H9 (cell line): ENCODE data around the gene MOCS3. TPM values are rescaled to one million over a fixed set of nuclear protein-coding genes. Genes with fewer than 3 reads are reported as not detected.

Source experiments
- DNase-seq: peaks from one replicate; pipeline ENCODE4 v3.0.0-alpha.2; 2017
- H2AFZ ChIP-seq: one replicate; pipeline ENCODE4 v1.6.1; 2013; ENCODE audit warnings: mild to moderate bottlenecking, low read length, control low read depth, moderate library complexity
- H2AK5ac ChIP-seq: 2 replicates; pipeline ENCODE4 v1.6.1; 2013; ENCODE audit warnings: low read length, control low read depth, mixed read lengths; ENCODE audit not compliant: insufficient read length
- H2BK120ac ChIP-seq: one replicate; pipeline ENCODE4 v1.6.1; 2013; ENCODE audit warnings: low read depth, mild to moderate bottlenecking, low read length, control low read depth, inconsistent platforms; ENCODE audit not compliant: poor library complexity, severe bottlenecking
- H2BK12ac ChIP-seq: 2 replicates; pipeline ENCODE4 v1.6.1; 2013; ENCODE audit warnings: low read length, control low read depth, mixed read lengths, low read depth; ENCODE audit not compliant: insufficient read length
- H2BK15ac ChIP-seq: 2 replicates; pipeline ENCODE4 v1.6.1; 2013; ENCODE audit warnings: low read depth, low read length, control low read depth
- H2BK20ac ChIP-seq: one replicate; pipeline ENCODE4 v1.6.1; 2013; ENCODE audit warnings: low read depth, mild to moderate bottlenecking, low read length, control low read depth, inconsistent platforms; ENCODE audit not compliant: poor library complexity, severe bottlenecking
- H2BK5ac ChIP-seq: 2 replicates; pipeline ENCODE4 v1.6.1; 2013; ENCODE audit warnings: low read length, control low read depth, mixed read lengths; ENCODE audit not compliant: insufficient read length
- H3K14ac ChIP-seq: 2 replicates; pipeline ENCODE4 v1.6.1; 2013; ENCODE audit warnings: low read length, control low read depth; ENCODE audit not compliant: insufficient read depth
- H3K18ac ChIP-seq: 2 replicates; pipeline ENCODE4 v1.6.1; 2013; ENCODE audit warnings: low read depth, mild to moderate bottlenecking, mixed read lengths, low read length, control low read depth; ENCODE audit not compliant: insufficient read length
- H3K23ac ChIP-seq: 2 replicates; pipeline ENCODE4 v1.6.1; 2013; ENCODE audit warnings: low read length, control low read depth, mixed read lengths, low read depth; ENCODE audit not compliant: insufficient read length
- H3K23me2 ChIP-seq: 2 replicates; pipeline ENCODE4 v1.6.1; 2013; ENCODE audit warnings: low read depth, mild to moderate bottlenecking, mixed read lengths, low read length, control low read depth; ENCODE audit not compliant: insufficient read length, poor library complexity, severe bottlenecking
- H3K27ac ChIP-seq: 2 replicates; pipeline ENCODE4 v1.5.1; 2013; ENCODE audit warnings: low read length, control low read depth, mixed read lengths, low read depth; ENCODE audit not compliant: insufficient read length
- H3K27me3 ChIP-seq: 2 replicates; pipeline ENCODE4 v1.6.1; 2013; ENCODE audit warnings: low read length, control low read depth, inconsistent platforms; ENCODE audit not compliant: insufficient read depth
- H3K4ac ChIP-seq: 2 replicates; pipeline ENCODE4 v1.6.1; 2013; ENCODE audit warnings: low read depth, mild to moderate bottlenecking, control low read depth, inconsistent platforms, low read length, moderate library complexity
- H3K4me1 ChIP-seq: 2 replicates; pipeline ENCODE4 v1.6.1; 2013; ENCODE audit warnings: low read length, control low read depth, inconsistent platforms; ENCODE audit not compliant: insufficient read depth
- H3K4me2 ChIP-seq: 2 replicates; pipeline ENCODE4 v1.6.1; 2013; ENCODE audit warnings: low read length, control low read depth, mixed read lengths; ENCODE audit not compliant: insufficient read length, insufficient read depth
- H3K56ac ChIP-seq: 2 replicates; pipeline ENCODE4 v1.6.1; 2013; ENCODE audit warnings: low read depth, mild to moderate bottlenecking, mixed read lengths, low read length, control low read depth; ENCODE audit not compliant: insufficient read length
- H3K79me1 ChIP-seq: 2 replicates; pipeline ENCODE4 v1.6.1; 2013; ENCODE audit warnings: low read depth, mild to moderate bottlenecking, moderate library complexity, low read length, control low read depth, inconsistent platforms; ENCODE audit not compliant: insufficient read depth, poor library complexity, severe bottlenecking
- H3K79me2 ChIP-seq: 2 replicates; pipeline ENCODE4 v1.6.1; 2013; ENCODE audit warnings: low read length, control low read depth, inconsistent platforms; ENCODE audit not compliant: insufficient read depth
- H3K9ac ChIP-seq: 2 replicates; pipeline ENCODE4 v1.6.1; 2013; ENCODE audit warnings: low read length, control low read depth, mixed read lengths; ENCODE audit not compliant: insufficient read length; ENCODE audit errors: extremely low read depth
- H3K9me3 ChIP-seq: one replicate; pipeline ENCODE4 v1.6.1; 2013; ENCODE audit warnings: low read depth, low read length, inconsistent platforms; ENCODE audit not compliant: control insufficient read depth
- H3T11ph ChIP-seq: one replicate; pipeline ENCODE4 v1.6.1; 2013; ENCODE audit warnings: mild to moderate bottlenecking, low read length, control low read depth, inconsistent platforms
- H4K20me1 ChIP-seq: one replicate; pipeline ENCODE4 v1.6.1; 2013; ENCODE audit not compliant: control insufficient read depth, insufficient read length, insufficient read depth
- H4K5ac ChIP-seq: 2 replicates; pipeline ENCODE4 v1.6.1; 2013; ENCODE audit warnings: low read depth, mild to moderate bottlenecking, mixed read lengths, low read length, control low read depth; ENCODE audit not compliant: insufficient read length
- H4K8ac ChIP-seq: replicated peaks from 2 replicates; pipeline ENCODE4 v1.6.1; 2013; ENCODE audit warnings: low read length, control low read depth, mixed read lengths, low read depth; ENCODE audit not compliant: insufficient read length
- H4K91ac ChIP-seq: 2 replicates; pipeline ENCODE4 v1.6.1; 2013; ENCODE audit warnings: low read depth, mild to moderate bottlenecking, moderate library complexity, mixed read lengths, low read length, control low read depth; ENCODE audit not compliant: insufficient read length
- H3K27ac Mint-ChIP-seq, 3 experiments: 2 replicates in 2 of 3; 3 replicates in 1 of 3; pipeline ENCODE4 v1.8.0; 2020 to 2021; ENCODE audit warnings: mixed read lengths in 3 of 3, mild to moderate bottlenecking in 1 of 3, moderate library complexity in 1 of 3
- H3K27me3 Mint-ChIP-seq: 2 replicates; pipeline ENCODE4 v1.8.0; 2021; ENCODE audit warnings: low read depth, mild to moderate bottlenecking, moderate library complexity, mixed read lengths
- H3K36me3 Mint-ChIP-seq, 3 experiments: 2 replicates in 2 of 3; 3 replicates in 1 of 3; pipeline ENCODE4 v1.8.0; 2020 to 2021; ENCODE audit warnings: low read depth in 3 of 3, mixed read lengths in 3 of 3; ENCODE audit not compliant: insufficient read depth in 1 of 3
- H3K4me1 Mint-ChIP-seq, 2 experiments: 2 replicates each; pipeline ENCODE4 v1.8.0; 2020; ENCODE audit warnings: mixed read lengths in 2 of 2
- H3K4me3 Mint-ChIP-seq, 2 experiments: 2 replicates in 1 of 2; 3 replicates in 1 of 2; pipeline ENCODE4 v1.8.0; 2020 to 2021; ENCODE audit warnings: mild to moderate bottlenecking in 2 of 2, mixed read lengths in 2 of 2, moderate library complexity in 1 of 2
- H3K9me3 Mint-ChIP-seq, 2 experiments: 2 replicates in 1 of 2; 3 replicates in 1 of 2; pipeline ENCODE4 v1.8.0; 2020; ENCODE audit warnings: mild to moderate bottlenecking in 2 of 2, mixed read lengths in 2 of 2, moderate library complexity in 1 of 2
- WGBS: extraction: QIAGEN DNeasy Blood & Tissue Kit; methylation state at CpG from one replicate; pipeline ENCODE4 v1.1.7; 2013; ENCODE audit warnings: missing lambda C conversion rate, low lambda C conversion rate, mixed read lengths; ENCODE audit not compliant: insufficient read length; ENCODE audit errors: extremely low coverage; 5-methylcytosine and 5-hydroxymethylcytosine counted together
- total RNA-seq: library from RNA; stranded (reverse); gene quantifications from 2 replicates; pipeline ENCODE4 v1.2.1, GENCODE V29; 2021
- TF ChIP-seq, protein P1 (sequence below): fragments of 200-600 bp; sonication (generic); conservative IDR thresholded peaks from 3 replicates; pipeline ENCODE4 v1.8.0; 2021; ENCODE audit warnings: antibody characterized with exemption, mild to moderate bottlenecking

The MOCS3 gene
- total RNA-seq, 1 experiment from 2014 or later: 9.0 TPM

DNA sequence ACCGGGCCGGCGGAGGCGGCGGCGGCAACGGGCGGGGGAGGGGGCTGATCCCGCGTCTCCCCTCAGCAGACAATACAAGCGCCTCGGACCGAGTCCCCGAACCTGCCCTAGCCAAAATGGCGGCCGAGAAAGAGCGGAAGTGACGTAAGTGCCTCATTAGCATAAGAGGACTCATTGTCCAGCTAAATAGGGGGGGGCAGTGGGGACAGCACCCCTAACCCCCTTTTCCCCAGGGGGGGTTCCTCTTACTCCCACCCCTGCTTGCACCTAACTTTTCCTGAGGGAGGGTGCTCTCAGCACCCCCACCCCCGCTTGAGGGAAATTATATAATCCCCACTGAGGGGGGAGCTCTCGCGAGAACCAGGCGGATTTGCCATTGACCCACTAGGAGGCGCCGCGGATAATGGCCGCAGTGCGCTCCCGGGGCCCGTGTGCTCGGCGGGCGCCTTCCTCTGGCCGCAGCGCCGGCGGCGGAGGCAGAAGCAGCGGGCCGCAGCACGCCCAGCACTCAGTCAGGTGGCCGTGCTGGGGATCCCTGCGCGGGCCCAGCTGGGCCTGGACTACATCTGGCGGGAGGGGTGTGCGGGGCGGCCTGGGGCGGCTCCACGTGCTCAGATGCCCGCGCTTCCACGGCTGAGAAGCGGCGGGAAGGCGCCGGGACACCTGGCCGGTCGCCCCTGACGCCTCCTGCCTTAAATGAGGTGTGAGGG is 27.2 kb upstream of the MOCS3 start, which contains the start of gene ADNP:
Gene ADNP, minus strand, starts transcription at position 132 of the 710 bp plus-strand sequence. CDS start 27,441 bp downstream, outside the sequence.
- Mint-ChIP-seq H3K27ac (peak within 1 kb of the TSS; percentile 98 to 100 (median 99)), H3K9me3 (peaks cover 0 to 7% of the 10 kb centered on the region in 2 experiments; a peak in 2 of 5 replicates), H3K27me3 (no peaks in the 10 kb centered on the region), H3K4me1 (peaks cover 28 to 37% of the 10 kb centered on the region in 2 experiments), H3K4me3 (peak within 1 kb of the TSS; percentile 92 to 95), H3K36me3 (peaks cover 35 to 81% (median 68%) of the 10 kb centered on the region in 3 experiments)
- Histone ChIP-seq H3K4ac (no peak within 1 kb of the TSS; the same call in 1 of the 2 replicates), H4K8ac (no peak within 1 kb of the TSS), H4K5ac (peak within 1 kb of the TSS; percentile 73), H2BK120ac (peak within 1 kb of the TSS; percentile 96), H3K27me3 (no peaks in the 10 kb centered on the region), H3K9me3 (no peaks in the 10 kb centered on the region), H3K79me1 (no peaks in the 10 kb centered on the region), H3K4me2 (peak within 1 kb of the TSS; percentile 93), H2BK12ac (peak within 1 kb of the TSS; percentile 90), H3T11ph (peak within 1 kb of the TSS; percentile 96), H3K56ac (peak within 1 kb of the TSS; percentile 66), H2BK5ac (no peak within 1 kb of the TSS), H3K18ac (peak within 1 kb of the TSS; percentile 100), H2AK5ac (peak within 1 kb of the TSS; percentile 67), H2AFZ (no peak within 1 kb of the TSS), H3K79me2 (peaks cover 28% of the 10 kb centered on the region), H2BK15ac (no peak within 1 kb of the TSS), H3K14ac (peak within 1 kb of the TSS; percentile 100), H3K23me2 (peaks cover 14% of the 10 kb centered on the region), H4K91ac (no peak within 1 kb of the TSS), H3K23ac (no peak within 1 kb of the TSS), H3K9ac (peak within 1 kb of the TSS; percentile 100), H3K4me1 (peaks cover 6% of the 10 kb centered on the region), H3K27ac (peak within 1 kb of the TSS; percentile 73), H4K20me1 (no peaks in the 10 kb centered on the region), H2BK20ac (no peak within 1 kb of the TSS)
- no CpG with 5 or more reads among the region's 58 CpGs for WGBS
- TF ChIP-seq, protein P1, sequence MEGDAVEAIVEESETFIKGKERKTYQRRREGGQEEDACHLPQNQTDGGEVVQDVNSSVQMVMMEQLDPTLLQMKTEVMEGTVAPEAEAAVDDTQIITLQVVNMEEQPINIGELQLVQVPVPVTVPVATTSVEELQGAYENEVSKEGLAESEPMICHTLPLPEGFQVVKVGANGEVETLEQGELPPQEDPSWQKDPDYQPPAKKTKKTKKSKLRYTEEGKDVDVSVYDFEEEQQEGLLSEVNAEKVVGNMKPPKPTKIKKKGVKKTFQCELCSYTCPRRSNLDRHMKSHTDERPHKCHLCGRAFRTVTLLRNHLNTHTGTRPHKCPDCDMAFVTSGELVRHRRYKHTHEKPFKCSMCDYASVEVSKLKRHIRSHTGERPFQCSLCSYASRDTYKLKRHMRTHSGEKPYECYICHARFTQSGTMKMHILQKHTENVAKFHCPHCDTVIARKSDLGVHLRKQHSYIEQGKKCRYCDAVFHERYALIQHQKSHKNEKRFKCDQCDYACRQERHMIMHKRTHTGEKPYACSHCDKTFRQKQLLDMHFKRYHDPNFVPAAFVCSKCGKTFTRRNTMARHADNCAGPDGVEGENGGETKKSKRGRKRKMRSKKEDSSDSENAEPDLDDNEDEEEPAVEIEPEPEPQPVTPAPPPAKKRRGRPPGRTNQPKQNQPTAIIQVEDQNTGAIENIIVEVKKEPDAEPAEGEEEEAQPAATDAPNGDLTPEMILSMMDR: peak; percentile 68
- DNase-seq: peak; percentile 92
